Common myeloid progenitor, CD34-positive (primary cell): Measurements from ENCODE around the gene PTPRN2.

Experiments
- CTCF ChIA-PET: fragments of 350-600 bp; sonication (Branson Sonifier 250); formaldehyde crosslinking; loops from one replicate; lab custom pipeline; 2021; ENCODE audit warnings: antibody characterized with exemption; lab: Charles Lee
- POLR2A ChIA-PET: fragments of 350-600 bp; sonication (Branson Sonifier 250); formaldehyde crosslinking; loops from one replicate; lab custom pipeline; 2021; ENCODE audit warnings: antibody characterized with exemption; lab: Charles Lee
- DNase-seq, 3 donors: peaks; one replicate each; pipeline versions ENCODE4 v3.0.0 to v3.0.0-alpha.2; 2013
- H3K27ac ChIP-seq, 2 experiments: 1 replicate in 1 of 2; 2 replicates in 1 of 2; pipeline ENCODE4 v1.7.0; 2013; ENCODE audit warnings: inconsistent platforms in 2 of 2, low read length in 2 of 2, mild to moderate bottlenecking in 2 of 2, low read depth in 1 of 2, moderate library complexity in 1 of 2; ENCODE audit not compliant: severe bottlenecking in 2 of 2, insufficient read depth in 1 of 2, poor library complexity in 1 of 2
- H3K27me3 ChIP-seq, 5 experiments: replicated peaks in 2 of 5; 1 replicate in 3 of 5; 2 replicates in 2 of 5; pipeline versions ENCODE4 v1.6.1 to v1.7.0; 2013; ENCODE audit warnings: low read length in 4 of 5, mild to moderate bottlenecking in 2 of 5, moderate library complexity in 2 of 5, inconsistent platforms in 1 of 5; ENCODE audit not compliant: insufficient read depth in 5 of 5, control insufficient read depth in 4 of 5
- H3K36me3 ChIP-seq, 4 experiments: 1 replicate in 2 of 4; 2 replicates in 2 of 4; pipeline versions ENCODE4 v1.6.1 to v1.7.0; 2013; ENCODE audit warnings: low read length in 3 of 4, control low read depth in 1 of 4, mild to moderate bottlenecking in 1 of 4; ENCODE audit not compliant: control insufficient read depth in 4 of 4, insufficient read depth in 4 of 4
- H3K4me1 ChIP-seq, 4 experiments: 1 replicate in 3 of 4; 2 replicates in 1 of 4; pipeline versions ENCODE4 v1.6.1 to v1.7.1; 2013; ENCODE audit warnings: low read length in 3 of 4, mild to moderate bottlenecking in 3 of 4, control low read depth in 1 of 4, inconsistent platforms in 1 of 4, moderate library complexity in 1 of 4; ENCODE audit not compliant: control insufficient read depth in 4 of 4, insufficient read depth in 4 of 4; ENCODE audit errors: control extremely low read depth in 1 of 4
- H3K4me3 ChIP-seq, 7 experiments: 1 replicate in 4 of 7; 2 replicates in 3 of 7; pipeline versions ENCODE4 v1.5.1 to v1.7.0; 2013; ENCODE audit warnings: mild to moderate bottlenecking in 7 of 7, low read length in 6 of 7, moderate library complexity in 6 of 7, inconsistent platforms in 2 of 7, low read depth in 2 of 7, control low read depth in 1 of 7; ENCODE audit not compliant: insufficient read depth in 4 of 7, control insufficient read depth in 1 of 7; ENCODE audit errors: extremely low read depth in 1 of 7
- H3K9me3 ChIP-seq, 5 experiments: 1 replicate in 4 of 5; 2 replicates in 1 of 5; pipeline versions ENCODE4 v1.6.1 to v1.7.1; 2013; ENCODE audit warnings: low read length in 4 of 5, mild to moderate bottlenecking in 2 of 5, inconsistent platforms in 1 of 5, low read depth in 1 of 5, moderate library complexity in 1 of 5; ENCODE audit not compliant: control insufficient read depth in 4 of 5, insufficient read depth in 2 of 5; ENCODE audit errors: control extremely low read depth in 1 of 5
- WGBS: methylation state at CpG from one replicate; pipeline ENCODE4 v1.1.5; 2013; ENCODE audit not compliant: insufficient coverage; 5-methylcytosine and 5-hydroxymethylcytosine counted together

The PTPRN2 gene

GRCh38 chr7:157793087-157793353, 794.6 kb downstream of the PTPRN2 start:
- Histone ChIP-seq H3K9me3 (no peaks in the 10 kb centered on the region), H3K4me3 (no peak overlapping the region), H3K36me3 (no peaks in the 10 kb centered on the region), H3K4me1 (no peaks in the 10 kb centered on the region), H3K27me3 (peaks cover 0 to 3% (median 0%) of the 10 kb centered on the region in 5 experiments), H3K27ac (no peak overlapping the region)
- CTCF ChIA-PET, result no interaction called here
- DNase-seq, result no peak
- 88% methylated on average over 10 of the region's 10 CpGs for WGBS
- POLR2A ChIA-PET, result no interaction called here

- WGBS, result 93% methylated on average over 29 of the region's 35 CpGs
- no peak overlapping the region for H3K27ac ChIP-seq
- DNase-seq, result no peak
- H3K4me3 ChIP-seq, result no peak overlapping the region
- H3K4me1 ChIP-seq, result no peaks in the 10 kb centered on the region
- CTCF ChIA-PET, result no interaction called here
- H3K9me3 ChIP-seq, result no peaks in the 10 kb centered on the region
- no peaks in the 10 kb centered on the region for H3K36me3 ChIP-seq
- POLR2A ChIA-PET, result no interaction called here
- peaks cover 0 to 3% (median 0%) of the 10 kb centered on the region in 5 experiments for H3K27me3 ChIP-seq
These were observed 795.2 kb downstream of the PTPRN2 start for GRCh38 chr7:157792241-157793086.

GRCh38 chr7:157791666-157792065, 796.0 kb downstream of the PTPRN2 start:
- CTCF ChIA-PET, result no interaction called here

GRCh38 chr7:157791261-157791660, 796.4 kb downstream of the PTPRN2 start:
- Histone ChIP-seq H3K4me3 (no peak overlapping the region), H3K4me1 (no peaks in the 10 kb centered on the region), H3K36me3 (no peaks in the 10 kb centered on the region), H3K9me3 (no peaks in the 10 kb centered on the region), H3K27ac (no peak overlapping the region), H3K27me3 (peaks cover 0 to 3% (median 0%) of the 10 kb centered on the region in 5 experiments)
- ChIA-PET CTCF (no interaction called here), POLR2A (no interaction called here)
- WGBS, result 95% methylated on average over 15 of the region's 23 CpGs
- no peak for DNase-seq

More at GRCh38 chr7:157791666-157792065, 796.0 kb downstream of the PTPRN2 start:
- Histone ChIP-seq H3K27me3 (peaks cover 0 to 3% (median 0%) of the 10 kb centered on the region in 5 experiments), H3K4me3 (no peak overlapping the region), H3K4me1 (no peaks in the 10 kb centered on the region), H3K27ac (no peak overlapping the region), H3K9me3 (no peaks in the 10 kb centered on the region), H3K36me3 (no peaks in the 10 kb centered on the region)
- 95% methylated on average over 16 of the region's 16 CpGs for WGBS
- no peak for DNase-seq
- POLR2A ChIA-PET, result no interaction called here

- ChIA-PET CTCF (no interaction called here), POLR2A (no interaction called here)
- Histone ChIP-seq H3K27me3 (peaks cover 0 to 3% (median 0%) of the 10 kb centered on the region in 5 experiments), H3K4me3 (no peak overlapping the region), H3K36me3 (no peaks in the 10 kb centered on the region), H3K9me3 (no peaks in the 10 kb centered on the region), H3K4me1 (no peaks in the 10 kb centered on the region), H3K27ac (no peak overlapping the region)
- no peak for DNase-seq
- WGBS, result 88% methylated on average over 1 of the region's 4 CpGs
These were observed 797.7 kb downstream of the PTPRN2 start for GRCh38 chr7:157789942-157790341.

- DNase-seq, result no peak
- Histone ChIP-seq H3K4me1 (no peaks in the 10 kb centered on the region), H3K4me3 (no peak overlapping the region), H3K36me3 (no peaks in the 10 kb centered on the region), H3K27me3 (peaks cover 0 to 3% (median 0%) of the 10 kb centered on the region in 5 experiments), H3K27ac (no peak overlapping the region), H3K9me3 (no peaks in the 10 kb centered on the region)
- CTCF ChIA-PET, result no interaction called here
- WGBS, result 96% methylated on average over 12 of the region's 12 CpGs
- POLR2A ChIA-PET, result no interaction called here
These were observed 798.5 kb downstream of the PTPRN2 start for GRCh38 chr7:157789094-157789493.

GRCh38 chr7:157788573-157788972, 799.0 kb downstream of the PTPRN2 start:
- POLR2A ChIA-PET, result no interaction called here
- no peaks in the 10 kb centered on the region for H3K9me3 ChIP-seq
- 95% methylated on average over 12 of the region's 12 CpGs for WGBS

More at GRCh38 chr7:157788573-157788972, 799.0 kb downstream of the PTPRN2 start:
- Histone ChIP-seq H3K27ac (no peak overlapping the region), H3K27me3 (peaks cover 0 to 3% (median 0%) of the 10 kb centered on the region in 5 experiments), H3K36me3 (no peaks in the 10 kb centered on the region), H3K4me3 (no peak overlapping the region), H3K4me1 (no peaks in the 10 kb centered on the region)
- CTCF ChIA-PET, result no interaction called here
- no peak for DNase-seq
